GM12864 (cell line): ENCODE measurements around the gene LILRB1.

Experiments used
- DNase-seq: peaks from one replicate; pipeline ENCODE4 v3.0.0-alpha.2; 2011; ENCODE audit warnings: low read depth
- H3K4me3 ChIP-seq: 2 replicates; pipeline ENCODE4 v1.5.1; 2011; ENCODE audit warnings: mild to moderate bottlenecking, low read depth, low read length, control low read depth
- CTCF ChIP-seq: IDR thresholded peaks from 2 replicates; pipeline ENCODE4 v1.5.1; 2011; ENCODE audit warnings: low read depth, mild to moderate bottlenecking, moderate library complexity, low read length, control low read depth, inconsistent platforms; ENCODE audit errors: missing control alignments

The LILRB1 gene

DNA sequence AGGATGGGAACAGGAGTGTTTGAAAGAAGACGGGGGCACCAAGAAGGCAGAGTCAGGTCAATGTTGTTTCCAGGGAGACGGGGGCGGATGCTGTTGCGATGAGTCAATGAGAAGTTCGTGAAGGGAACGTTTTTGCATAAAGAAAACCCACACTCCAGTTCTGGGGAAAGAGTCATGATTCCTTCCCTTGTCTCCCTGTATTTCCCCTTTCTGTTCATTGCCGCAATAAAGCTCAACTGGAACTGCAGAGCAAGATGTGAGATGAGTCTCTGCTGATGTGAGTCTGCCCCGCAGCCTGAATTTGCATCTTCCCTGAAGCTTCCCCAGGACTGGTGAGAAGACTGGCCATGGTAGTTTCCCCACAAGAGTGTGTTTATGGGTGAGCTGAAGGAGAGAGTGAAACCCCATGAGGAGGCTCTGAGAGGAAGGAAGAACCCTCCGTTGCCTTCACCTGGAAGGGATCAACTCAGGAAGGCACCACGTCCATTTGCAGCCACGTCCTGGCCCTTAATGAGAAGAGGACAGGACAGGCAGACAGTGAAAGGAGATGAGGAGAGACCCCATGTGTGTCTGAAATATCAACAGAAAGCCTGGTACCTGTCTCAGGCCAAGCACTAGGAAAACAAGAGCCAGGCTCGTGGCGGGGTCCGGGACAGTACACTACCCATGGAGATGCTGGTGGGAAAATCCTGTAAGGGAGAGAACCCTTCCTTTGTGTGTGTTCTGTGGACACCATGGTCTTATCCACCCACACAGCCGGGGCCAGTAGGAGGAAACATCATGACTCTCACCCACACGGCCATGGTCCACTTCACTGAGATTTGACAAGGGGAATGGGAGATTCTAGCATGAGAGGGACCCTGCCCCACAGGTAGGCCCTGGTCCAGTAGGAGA, 23.1 kb upstream of the LILRB1 start:
- no peak overlapping the region for H3K4me3 ChIP-seq
- DNase-seq = peak; percentile 31
- TF ChIP-seq CTCF = no peak

DNA sequence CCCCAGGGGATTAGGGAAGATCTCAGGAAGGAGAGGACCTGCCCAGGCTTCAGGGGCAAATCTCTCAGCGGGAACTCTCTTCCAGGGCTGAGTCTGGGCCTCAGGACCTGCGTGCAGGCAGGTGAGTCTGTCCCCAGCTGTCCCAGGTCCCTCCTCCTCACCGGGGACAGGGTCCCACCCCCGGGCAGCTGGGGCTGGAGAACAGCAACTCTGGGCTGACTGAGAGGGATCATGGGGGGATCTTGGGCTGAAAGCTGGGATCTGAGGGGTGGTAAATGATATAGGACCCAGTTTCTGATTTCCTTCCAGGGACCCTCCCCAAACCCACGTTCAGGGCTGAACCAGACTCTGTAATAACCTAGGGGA, 22.5 kb upstream of the LILRB1 start:
- no peak for DNase-seq
- no peak for TF ChIP-seq CTCF
- H3K4me3 ChIP-seq = no peak overlapping the region

GRCh38 chr19:54608205-54608604, 22.1 kb upstream of the LILRB1 start:
- H3K4me3 ChIP-seq = no peak overlapping the region
- TF ChIP-seq CTCF = no peak
- no peak for DNase-seq

- H3K4me3 ChIP-seq = no peak overlapping the region
- TF ChIP-seq CTCF = no peak
- DNase-seq = no peak
Measured at GRCh38 chr19:54608792-54609191, 21.5 kb upstream of the LILRB1 start.

DNA sequence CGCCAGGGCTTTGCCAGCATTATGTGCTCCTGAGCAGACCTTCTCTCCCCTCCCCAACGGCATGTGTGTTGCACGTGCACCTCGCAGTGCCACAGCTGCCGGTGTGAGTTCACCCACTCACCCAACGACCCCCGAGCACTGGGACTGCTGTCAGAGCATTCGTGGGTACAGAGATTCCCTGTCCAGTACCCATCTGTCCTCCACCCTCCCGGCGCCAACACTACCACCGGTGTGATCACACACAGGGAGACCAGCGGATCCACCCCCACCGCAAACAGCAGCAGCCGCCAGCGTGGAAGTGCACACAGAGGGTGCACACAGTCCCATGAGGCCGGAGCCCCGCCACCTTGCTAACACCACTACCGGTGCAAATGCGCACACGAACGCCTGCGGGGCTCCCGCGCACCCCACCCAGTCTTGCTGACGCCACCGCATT, 20.9 kb upstream of the LILRB1 start:
- no peak for TF ChIP-seq CTCF
- H3K4me3 ChIP-seq = no peak overlapping the region
- no peak for DNase-seq

DNA sequence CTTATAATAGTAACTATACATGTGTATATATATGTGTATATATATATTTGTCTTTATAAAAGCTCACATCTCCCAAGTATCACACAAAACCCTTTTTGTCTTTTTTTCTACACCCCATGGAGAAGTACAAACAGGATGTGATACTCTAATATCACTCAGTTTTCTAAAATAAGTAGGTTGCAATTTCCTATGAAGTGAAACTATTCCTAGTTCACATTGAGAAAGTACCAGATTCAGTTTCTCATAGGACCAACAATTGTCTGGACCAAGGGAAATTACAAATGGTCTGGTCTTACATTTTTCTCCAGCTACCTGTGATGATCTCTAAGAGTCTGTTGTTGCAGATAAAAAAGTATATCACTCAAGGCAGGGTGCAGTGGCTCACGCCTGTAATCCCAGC, 17.9 kb upstream of the LILRB1 start:
- no peak for TF ChIP-seq CTCF
- no peak overlapping the region for H3K4me3 ChIP-seq
- no peak for DNase-seq

- no peak for DNase-seq
- no peak overlapping the region for H3K4me3 ChIP-seq
- TF ChIP-seq CTCF = no peak
Measured at GRCh38 chr19:54614726-54615125, 15.6 kb upstream of the LILRB1 start.
